ENCODE measurements around the gene NKX1-1. TPM values are rescaled to one million over a fixed set of nuclear protein-coding genes. Genes with fewer than 3 reads are reported as not detected.

The NKX1-1 gene
- total and polyA plus RNA-seq, 3 donors from 2014 or later, result 0.47 to 1.5 (median 0.70) TPM

- no peak for DNase-seq
- H3K27ac ChIP-seq, result no peak overlapping the region
- no peaks in the 10 kb centered on the region for H3K9me3 ChIP-seq
- no peak overlapping the region for H3K4me3 ChIP-seq
- intact Hi-C loops (cut with DNase I; ENCODE audit: low total_unique reads), result no loop called here
- 6 to 10% methylated on average over 12 to 22 of the region's 22 CpGs for WGBS, 2 donors
- H3K4me1 ChIP-seq, result peaks cover 4% of the 10 kb centered on the region
- H3K36me3 ChIP-seq (ENCODE audit: low read depth, missing control alignments), result no peaks in the 10 kb centered on the region
- no peaks in the 10 kb centered on the region for H3K27me3 ChIP-seq
- TF ChIP-seq CTCF (IDR thresholded peaks at IDR 0.05) (no peak), POLR2A (IDR thresholded peaks at IDR 0.05) (no peak)
Measured at GRCh38 chr4:1408418-1408817, 2.2 kb upstream of the NKX1-1 start.

GRCh38 chr4:1407657-1408333, 1.6 kb upstream of the NKX1-1 start:
- WGBS, 2 donors, result 1 to 2% methylated on average over 13 to 49 of the region's 53 CpGs
- H3K27ac ChIP-seq, result no peak overlapping the region
- intact Hi-C loops (cut with DNase I; ENCODE audit: low total_unique reads), result no loop called here
- no peak overlapping the region for H3K4me3 ChIP-seq
- DNase-seq, result no peak
- TF ChIP-seq CTCF (IDR thresholded peaks at IDR 0.05) (no peak), POLR2A (IDR thresholded peaks at IDR 0.05) (no peak)
- H3K36me3 ChIP-seq (ENCODE audit: low read depth, missing control alignments), result no peaks in the 10 kb centered on the region
- H3K27me3 ChIP-seq, result no peaks in the 10 kb centered on the region
- H3K4me1 ChIP-seq, result peaks cover 4% of the 10 kb centered on the region
- H3K9me3 ChIP-seq, result no peaks in the 10 kb centered on the region

GRCh38 chr4:1406981-1407656, 877 bp upstream of the NKX1-1 start:
- intact Hi-C loops (cut with DNase I; ENCODE audit: low total_unique reads), result no loop called here
- Histone ChIP-seq H3K27me3 (no peaks in the 10 kb centered on the region), H3K9me3 (no peaks in the 10 kb centered on the region), H3K4me1 (peaks cover 4% of the 10 kb centered on the region), H3K4me3 (no peak overlapping the region), H3K27ac (no peak overlapping the region), H3K36me3 (ENCODE audit: low read depth, missing control alignments) (no peaks in the 10 kb centered on the region)
- 5 to 6% methylated on average over 22 to 37 of the region's 50 CpGs for WGBS, 2 donors
- no peak for TF ChIP-seq POLR2A (IDR thresholded peaks at IDR 0.05)
- no peak for TF ChIP-seq CTCF (IDR thresholded peaks at IDR 0.05)
- no peak for DNase-seq

GRCh38 chr4:1405636-1406393, 427 bp downstream of the NKX1-1 start:
- no peaks in the 10 kb centered on the region for H3K27me3 ChIP-seq
- DNase-seq, result peak; percentile 12
- intact Hi-C loops (cut with DNase I; ENCODE audit: low total_unique reads), result no loop called here
- H3K4me3 ChIP-seq, result no peak overlapping the region
- WGBS, 2 donors, result 0 to 2% methylated on average over 8 to 87 of the region's 90 CpGs
- no peaks in the 10 kb centered on the region for H3K9me3 ChIP-seq
- no peaks in the 10 kb centered on the region for H3K36me3 ChIP-seq (ENCODE audit: low read depth, missing control alignments)
- H3K27ac ChIP-seq, result no peak overlapping the region
- peaks cover 4% of the 10 kb centered on the region for H3K4me1 ChIP-seq
- no peak for TF ChIP-seq POLR2A (IDR thresholded peaks at IDR 0.05)
- no peak for TF ChIP-seq CTCF (IDR thresholded peaks at IDR 0.05)

Data from testis (tissue), 3 donors.